ENCODE results near the gene HOXB2. TPM values are rescaled to one million over a fixed set of nuclear protein-coding genes. Genes with fewer than 3 reads are reported as not detected.

The HOXB2 gene
- total and polyA plus RNA-seq, 9 of the 15 experiments (the other 6 are each of a cell fraction or from before 2014, with no cell fraction given): 2.1 to 97.7 (median 21.2) TPM

DNA sequence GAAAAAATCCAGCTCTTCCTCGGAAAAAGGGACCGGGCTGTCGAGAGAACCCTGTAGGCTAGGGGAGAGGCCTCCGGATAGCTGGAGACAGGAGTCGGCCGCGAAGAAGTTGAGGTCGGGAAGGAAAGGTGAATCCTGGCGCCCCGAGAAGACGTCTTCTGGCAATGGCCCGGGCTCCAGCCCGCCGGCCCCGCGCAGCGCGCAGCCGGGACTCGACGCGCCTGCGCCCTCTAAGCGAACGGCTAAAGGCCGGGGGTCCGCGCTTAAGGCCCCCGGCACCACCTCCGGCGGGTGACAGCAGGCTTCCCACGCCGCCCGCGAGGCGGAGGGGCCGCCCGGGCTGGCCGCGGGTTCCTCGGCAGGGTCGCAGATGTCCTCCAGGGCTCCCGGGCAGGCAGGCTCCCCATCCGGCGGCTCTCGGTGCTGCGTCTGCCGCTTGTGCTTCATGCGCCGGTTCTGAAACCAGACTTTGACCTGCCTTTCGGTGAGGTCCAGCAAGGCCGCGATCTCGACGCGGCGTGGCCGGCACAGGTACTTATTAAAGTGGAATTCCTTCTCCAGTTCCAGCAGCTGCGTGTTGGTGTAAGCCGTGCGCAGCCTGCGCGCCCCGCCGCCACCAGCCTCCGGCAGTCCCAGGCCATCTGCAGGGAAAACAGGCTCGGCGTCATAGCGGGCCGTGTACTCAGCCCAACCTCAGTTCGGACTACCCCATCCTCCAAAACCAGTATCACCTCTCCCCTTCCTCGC lies 1.6 kb downstream of the HOXB2 start:
- Histone ChIP-seq H3K4me2 (ENCODE audit: insufficient read depth, low read length) (peak overlapping the region; percentile 81), H3K9ac (ENCODE audit: insufficient read depth in 1 of 2, low read depth in 2 of 2, low read length in 2 of 2) (peak overlapping the region; percentile 93 to 99), H3K4me1 (replicated peaks in 1 of 2; ENCODE audit: control insufficient read depth in 2 of 2, insufficient read depth in 2 of 2, low read length in 2 of 2) (peaks cover 21 to 36% of the 10 kb centered on the region in 2 experiments), H3K4me3 (peak overlapping the region; percentile 90), H3K36me3 (ENCODE audit: control insufficient read depth, insufficient read depth, low read length) (peaks cover 20% of the 10 kb centered on the region; the same call in 1 of the 3 replicates), H2AFZ (ENCODE audit: low read depth, low read length) (no peak overlapping the region), H4K20me1 (replicated peaks; ENCODE audit: control insufficient read depth, insufficient read depth, low read length) (no peaks in the 10 kb centered on the region), H3K79me2 (ENCODE audit: control insufficient read depth, insufficient read depth, low read length) (peaks cover 79% of the 10 kb centered on the region), H3K9me3 (replicated peaks; ENCODE audit: control insufficient read depth, insufficient read depth, low read depth, low read length) (no peaks in the 10 kb centered on the region), H3K9me1 (ENCODE audit: control insufficient read depth, insufficient read depth, low read length) (no peaks in the 10 kb centered on the region), H3K27ac (ENCODE audit: extremely low read depth, low read depth, low read length) (peak overlapping the region; percentile 95), H3K27me3 (ENCODE audit: control insufficient read depth in 2 of 2, insufficient read depth in 2 of 2, low read length in 2 of 2) (no peaks in the 10 kb centered on the region)
- intact Hi-C loops (cut with micrococcal nuclease): loop anchor here (5.0 kb wide), 1 partner anchor 51 kb away; no protein-coding TSS in a partner anchor
- BruUV-seq (replicated peaks): no TSS peak
- ChIA-PET CTCF (ENCODE audit: low intra/inter-chr PET ratio) (no interaction called here), POLR2A (interaction anchor here (0.6 kb wide), 3 partner anchors 13 to 108 kb away, joined by 3 read pairs; no protein-coding TSS in a partner anchor)
- in situ Hi-C loops (cut with MboI): no loop called here
- WGBS (ENCODE audit: insufficient coverage, low coverage, missing lambda C conversion rate): 1% methylated on average over 43 of the region's 72 CpGs
- peak in 3 of 4 experiments; percentile 63 to 79 (median 64) for DNase-seq (ENCODE audit: extremely low read depth in 1 of 4, low spot score in 3 of 4)
- ATAC-seq: peak; percentile 27
- FAIRE-seq: no peak
- TF ChIP-seq SRSF3 (IDR thresholded peaks at IDR 0.05; ENCODE audit: insufficient read depth, low read length) (peak; percentile 98; the same call in 1 of the 2 replicates), NRF1 (conservative IDR thresholded peaks at IDR 0.05 in 1 of 2, IDR thresholded peaks at IDR 0.05 in 1 of 2) (peak; percentile 71 to 77), HMGN3 (IDR thresholded peaks at IDR 0.05; ENCODE audit: borderline replicate concordance, extremely low read depth, insufficient read length, low read depth, low read length) (peak; percentile 64), HEY1 (CRISPR knock-in tag; IDR thresholded peaks at IDR 0.05; ENCODE audit: borderline replicate concordance) (no peak), RBBP5 (IDR thresholded peaks at IDR 0.05; ENCODE audit: borderline replicate concordance, insufficient read depth, low read length, poor library complexity, severe bottlenecking) (peak; percentile 99), SUPT5H (IDR thresholded peaks at IDR 0.05) (no peak), TGIF2 (CRISPR knock-in tag; IDR thresholded peaks at IDR 0.05) (peak; percentile 71; the same call in 1 of the 2 replicates), SMAD3 (CRISPR knock-in tag; conservative IDR thresholded peaks at IDR 0.05) (no peak), HLTF (IDR thresholded peaks at IDR 0.05) (no peak), ZNF282 (CRISPR knock-in tag; IDR thresholded peaks at IDR 0.05) (no peak), GABPB1 (CRISPR knock-in tag; IDR thresholded peaks at IDR 0.05) (no peak), GTF2E2 (tag; IDR thresholded peaks at IDR 0.05) (no peak), CHD1 (IDR thresholded peaks at IDR 0.05; ENCODE audit: low read length) (peak; percentile 99), PHF8 (IDR thresholded peaks at IDR 0.05; ENCODE audit: borderline replicate concordance, low read length) (peak; percentile 35; the same call in 1 of the 2 replicates), POLR2G (IDR thresholded peaks at IDR 0.05; ENCODE audit: low read depth, low read length) (peak; percentile 85)
- TF ChIP-seq, protein P1, sequence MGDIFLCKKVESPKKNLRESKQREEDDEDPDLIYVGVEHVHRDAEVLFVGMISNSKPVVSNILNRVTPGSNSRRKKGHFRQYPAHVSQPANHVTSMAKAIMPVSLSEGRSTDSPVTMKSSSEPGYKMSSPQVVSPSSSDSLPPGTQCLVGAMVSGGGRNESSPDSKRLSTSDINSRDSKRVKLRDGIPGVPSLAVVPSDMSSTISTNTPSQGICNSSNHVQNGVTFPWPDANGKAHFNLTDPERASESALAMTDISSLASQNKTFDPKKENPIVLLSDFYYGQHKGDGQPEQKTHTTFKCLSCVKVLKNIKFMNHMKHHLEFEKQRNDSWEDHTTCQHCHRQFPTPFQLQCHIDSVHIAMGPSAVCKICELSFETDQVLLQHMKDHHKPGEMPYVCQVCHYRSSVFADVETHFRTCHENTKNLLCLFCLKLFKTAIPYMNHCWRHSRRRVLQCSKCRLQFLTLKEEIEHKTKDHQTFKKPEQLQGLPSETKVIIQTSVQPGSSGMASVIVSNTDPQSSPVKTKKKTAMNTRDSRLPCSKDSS (IDR thresholded peaks at IDR 0.05; ENCODE audit: low read depth, partially characterized antibody): no peak
- TF ChIP-seq, protein P2, sequence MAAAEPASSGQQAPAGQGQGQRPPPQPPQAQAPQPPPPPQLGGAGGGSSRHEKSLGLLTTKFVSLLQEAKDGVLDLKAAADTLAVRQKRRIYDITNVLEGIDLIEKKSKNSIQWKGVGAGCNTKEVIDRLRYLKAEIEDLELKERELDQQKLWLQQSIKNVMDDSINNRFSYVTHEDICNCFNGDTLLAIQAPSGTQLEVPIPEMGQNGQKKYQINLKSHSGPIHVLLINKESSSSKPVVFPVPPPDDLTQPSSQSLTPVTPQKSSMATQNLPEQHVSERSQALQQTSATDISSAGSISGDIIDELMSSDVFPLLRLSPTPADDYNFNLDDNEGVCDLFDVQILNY (CRISPR knock-in tag; IDR thresholded peaks at IDR 0.05): no peak
- TF ChIP-seq, protein P3, sequence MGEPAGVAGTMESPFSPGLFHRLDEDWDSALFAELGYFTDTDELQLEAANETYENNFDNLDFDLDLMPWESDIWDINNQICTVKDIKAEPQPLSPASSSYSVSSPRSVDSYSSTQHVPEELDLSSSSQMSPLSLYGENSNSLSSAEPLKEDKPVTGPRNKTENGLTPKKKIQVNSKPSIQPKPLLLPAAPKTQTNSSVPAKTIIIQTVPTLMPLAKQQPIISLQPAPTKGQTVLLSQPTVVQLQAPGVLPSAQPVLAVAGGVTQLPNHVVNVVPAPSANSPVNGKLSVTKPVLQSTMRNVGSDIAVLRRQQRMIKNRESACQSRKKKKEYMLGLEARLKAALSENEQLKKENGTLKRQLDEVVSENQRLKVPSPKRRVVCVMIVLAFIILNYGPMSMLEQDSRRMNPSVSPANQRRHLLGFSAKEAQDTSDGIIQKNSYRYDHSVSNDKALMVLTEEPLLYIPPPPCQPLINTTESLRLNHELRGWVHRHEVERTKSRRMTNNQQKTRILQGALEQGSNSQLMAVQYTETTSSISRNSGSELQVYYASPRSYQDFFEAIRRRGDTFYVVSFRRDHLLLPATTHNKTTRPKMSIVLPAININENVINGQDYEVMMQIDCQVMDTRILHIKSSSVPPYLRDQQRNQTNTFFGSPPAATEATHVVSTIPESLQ (CRISPR knock-in tag; IDR thresholded peaks at IDR 0.05): no peak
